ENCODE measurements around the gene TSFM.
"Not testable (repeated sequence)": the region's sequence is repeated elsewhere in the genome, so short reads cannot be mapped to it uniquely, and the experiment has no call there.

TSFM gene

DNA sequence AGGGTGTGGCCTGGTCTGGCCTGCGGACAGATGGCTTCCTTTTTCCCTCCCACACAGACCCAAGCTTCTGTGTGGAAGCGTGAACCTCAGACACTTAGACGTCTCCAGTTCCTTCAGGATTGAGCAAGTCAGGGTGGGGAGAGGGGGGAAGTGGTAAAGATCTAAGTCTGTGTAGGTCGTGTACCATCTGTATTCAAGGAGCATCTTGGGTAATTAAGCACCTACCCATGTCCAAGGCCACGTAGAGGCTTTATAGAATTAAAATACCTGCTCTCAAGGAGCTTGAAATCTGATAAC is 34.2 kb downstream of the TSFM start:
- peaks cover 8% of the 10 kb centered on the region for H3K36me3 ChIP-seq (ENCODE audit: insufficient read depth, low read length)
- H2AFZ ChIP-seq (ENCODE audit: low read depth, low read length), result no peak overlapping the region
- H3K4me3 ChIP-seq (ENCODE audit: low read depth in 1 of 2, low read length in 2 of 2), result no peak overlapping the region
- H3K4me1 ChIP-seq (ENCODE audit: insufficient read depth, low read length), result no peaks in the 10 kb centered on the region
- DNase-seq (no peak), ATAC-seq (ENCODE audit: insufficient read depth, low read depth) (no peak)
- no peak overlapping the region for H3K9ac ChIP-seq (ENCODE audit: low read depth, low read length)
- H3K27me3 ChIP-seq (ENCODE audit: insufficient read depth, low read length, poor library complexity), result no peaks in the 10 kb centered on the region
- H3K9me3 ChIP-seq (ENCODE audit: insufficient read depth, low read length, severe bottlenecking), result no peaks in the 10 kb centered on the region
- H4K20me1 ChIP-seq (ENCODE audit: insufficient read depth, low read length), result 0 out of 2 replicates have a peak, but pooled peaks cover 3% of the 10 kb centered on the region
- TF ChIP-seq, protein P1, sequence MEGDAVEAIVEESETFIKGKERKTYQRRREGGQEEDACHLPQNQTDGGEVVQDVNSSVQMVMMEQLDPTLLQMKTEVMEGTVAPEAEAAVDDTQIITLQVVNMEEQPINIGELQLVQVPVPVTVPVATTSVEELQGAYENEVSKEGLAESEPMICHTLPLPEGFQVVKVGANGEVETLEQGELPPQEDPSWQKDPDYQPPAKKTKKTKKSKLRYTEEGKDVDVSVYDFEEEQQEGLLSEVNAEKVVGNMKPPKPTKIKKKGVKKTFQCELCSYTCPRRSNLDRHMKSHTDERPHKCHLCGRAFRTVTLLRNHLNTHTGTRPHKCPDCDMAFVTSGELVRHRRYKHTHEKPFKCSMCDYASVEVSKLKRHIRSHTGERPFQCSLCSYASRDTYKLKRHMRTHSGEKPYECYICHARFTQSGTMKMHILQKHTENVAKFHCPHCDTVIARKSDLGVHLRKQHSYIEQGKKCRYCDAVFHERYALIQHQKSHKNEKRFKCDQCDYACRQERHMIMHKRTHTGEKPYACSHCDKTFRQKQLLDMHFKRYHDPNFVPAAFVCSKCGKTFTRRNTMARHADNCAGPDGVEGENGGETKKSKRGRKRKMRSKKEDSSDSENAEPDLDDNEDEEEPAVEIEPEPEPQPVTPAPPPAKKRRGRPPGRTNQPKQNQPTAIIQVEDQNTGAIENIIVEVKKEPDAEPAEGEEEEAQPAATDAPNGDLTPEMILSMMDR (IDR thresholded peaks at IDR 0.05; ENCODE audit: borderline replicate concordance, extremely low read depth, low read length, poor library complexity, severe bottlenecking), result no peak
- no peak for TF ChIP-seq EZH2 (IDR thresholded peaks at IDR 0.05; ENCODE audit: borderline replicate concordance, low read depth, low read length, severe bottlenecking)
- H3K79me2 ChIP-seq (ENCODE audit: insufficient read depth, low read length), result no peaks in the 10 kb centered on the region
- no peak overlapping the region for H3K27ac ChIP-seq (ENCODE audit: low read length)
- H3K4me2 ChIP-seq (ENCODE audit: insufficient read depth, low read length), result no peak overlapping the region

DNA sequence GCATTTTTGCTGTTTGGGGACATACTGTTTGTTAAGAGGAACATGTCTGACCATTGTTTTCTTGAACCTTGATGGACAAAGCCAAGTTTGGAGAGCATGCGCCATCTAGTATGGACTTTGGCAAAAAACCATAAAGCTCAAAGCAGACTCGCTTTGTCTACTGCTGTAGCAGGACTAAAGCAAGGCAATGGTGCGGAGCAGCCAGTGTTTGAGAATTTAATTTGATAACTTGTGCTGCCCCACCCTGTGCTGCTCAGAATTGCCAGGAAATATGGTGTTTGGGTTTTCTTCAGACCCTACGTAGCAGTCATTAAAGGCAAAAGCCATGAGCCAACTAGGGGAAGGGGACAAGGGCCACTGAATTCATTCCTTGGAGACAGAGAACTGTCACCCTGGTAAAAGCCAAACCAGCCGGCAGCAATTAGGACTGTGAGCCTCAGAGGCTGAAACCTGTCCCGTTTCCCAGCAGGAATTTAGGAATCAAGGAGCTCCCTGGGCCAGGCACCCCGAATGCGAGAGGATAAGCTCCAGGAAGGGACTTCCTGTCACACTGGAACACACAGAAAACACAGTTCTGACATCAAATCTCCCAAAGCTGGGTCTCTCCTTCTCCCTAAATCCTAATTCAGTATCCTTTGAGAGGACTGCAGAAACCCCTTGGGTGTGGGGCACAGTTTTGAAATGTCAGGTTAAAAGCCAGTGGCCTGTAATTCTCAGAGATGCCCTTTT is 34.8 kb downstream of the TSFM start:
- Histone ChIP-seq H3K79me2 (ENCODE audit: insufficient read depth, low read length) (no peaks in the 10 kb centered on the region), H3K9ac (ENCODE audit: low read depth, low read length) (no peak overlapping the region), H2AFZ (ENCODE audit: low read depth, low read length) (no peak overlapping the region), H3K4me2 (ENCODE audit: insufficient read depth, low read length) (no peak overlapping the region), H3K4me1 (ENCODE audit: insufficient read depth, low read length) (no peaks in the 10 kb centered on the region), H3K27me3 (ENCODE audit: insufficient read depth, low read length, poor library complexity) (no peaks in the 10 kb centered on the region), H3K9me3 (ENCODE audit: insufficient read depth, low read length, severe bottlenecking) (no peaks in the 10 kb centered on the region), H3K4me3 (ENCODE audit: low read depth in 1 of 2, low read length in 2 of 2) (no peak overlapping the region), H3K27ac (ENCODE audit: low read length) (no peak overlapping the region), H4K20me1 (ENCODE audit: insufficient read depth, low read length) (0 out of 2 replicates have a peak, but pooled peaks cover 3% of the 10 kb centered on the region), H3K36me3 (ENCODE audit: insufficient read depth, low read length) (peaks cover 15% of the 10 kb centered on the region)
- TF ChIP-seq EZH2 (IDR thresholded peaks at IDR 0.05; ENCODE audit: borderline replicate concordance, low read depth, low read length, severe bottlenecking), result no peak
- TF ChIP-seq, protein P1 (IDR thresholded peaks at IDR 0.05; ENCODE audit: borderline replicate concordance, extremely low read depth, low read length, poor library complexity, severe bottlenecking), result no peak
- DNase-seq, result no peak
- no peak for ATAC-seq (ENCODE audit: insufficient read depth, low read depth)

DNA sequence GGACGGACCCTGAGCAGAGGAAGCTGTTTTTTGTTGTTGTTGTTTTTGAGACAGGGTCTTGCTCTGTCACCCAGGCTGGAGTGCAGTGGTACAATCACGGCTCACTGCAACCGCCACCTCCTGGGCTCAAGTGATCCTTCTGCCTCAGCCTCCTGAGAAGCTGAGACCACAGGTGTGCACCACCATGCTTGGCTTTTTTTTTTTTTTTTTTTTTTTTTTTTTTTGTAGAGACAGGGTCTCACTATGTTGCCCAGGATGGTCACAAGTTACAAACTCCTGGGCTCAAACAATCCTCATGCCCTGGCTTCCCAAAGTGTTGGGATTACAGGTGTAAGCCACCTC is 35.4 kb downstream of the TSFM start:
- not testable (repeated sequence) for H3K27ac ChIP-seq (ENCODE audit: low read length); DNase-seq; H2AFZ ChIP-seq (ENCODE audit: low read depth, low read length); H3K27me3 ChIP-seq (ENCODE audit: insufficient read depth, low read length, poor library complexity); H3K9ac ChIP-seq (ENCODE audit: low read depth, low read length); H3K4me1 ChIP-seq (ENCODE audit: insufficient read depth, low read length); H3K4me3 ChIP-seq (ENCODE audit: low read depth in 1 of 2, low read length in 2 of 2); H3K9me3 ChIP-seq (ENCODE audit: insufficient read depth, low read length, severe bottlenecking); H3K79me2 ChIP-seq (ENCODE audit: insufficient read depth, low read length); H3K4me2 ChIP-seq (ENCODE audit: insufficient read depth, low read length); H4K20me1 ChIP-seq (ENCODE audit: insufficient read depth, low read length); ATAC-seq (ENCODE audit: insufficient read depth, low read depth)
- H3K36me3 ChIP-seq (ENCODE audit: insufficient read depth, low read length), result peaks cover 20% of the 10 kb centered on the region

DNA sequence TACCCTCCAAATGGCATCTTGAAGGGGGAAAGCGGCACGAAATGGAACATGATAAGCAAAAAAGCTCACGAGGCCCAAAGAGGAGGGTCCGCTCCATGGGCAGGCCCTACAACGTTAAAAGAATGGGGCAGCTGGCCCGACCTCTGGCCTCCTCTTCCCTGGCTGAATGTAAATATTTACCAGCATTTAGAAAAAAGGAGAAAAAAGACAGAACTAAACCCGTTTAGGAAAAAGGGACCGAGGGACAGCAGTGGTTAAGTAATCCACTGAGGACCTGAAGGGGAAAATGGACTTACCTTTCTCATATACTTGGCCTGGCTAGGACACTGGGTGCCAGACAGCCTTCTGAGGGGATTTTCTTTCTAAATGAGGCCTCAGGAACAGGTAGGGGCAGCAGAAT is 37.5 kb downstream of the TSFM start:
- H3K9ac ChIP-seq (ENCODE audit: low read depth, low read length); H4K20me1 ChIP-seq (ENCODE audit: insufficient read depth, low read length); DNase-seq; H2AFZ ChIP-seq (ENCODE audit: low read depth, low read length); H3K4me2 ChIP-seq (ENCODE audit: insufficient read depth, low read length); H3K27ac ChIP-seq (ENCODE audit: low read length); H3K4me1 ChIP-seq (ENCODE audit: insufficient read depth, low read length); ATAC-seq (ENCODE audit: insufficient read depth, low read depth); H3K4me3 ChIP-seq (ENCODE audit: low read depth in 1 of 2, low read length in 2 of 2); H3K9me3 ChIP-seq (ENCODE audit: insufficient read depth, low read length, severe bottlenecking); H3K79me2 ChIP-seq (ENCODE audit: insufficient read depth, low read length); H3K27me3 ChIP-seq (ENCODE audit: insufficient read depth, low read length, poor library complexity): not testable (repeated sequence)
- H3K36me3 ChIP-seq (ENCODE audit: insufficient read depth, low read length), result peaks cover 42% of the 10 kb centered on the region

DNA sequence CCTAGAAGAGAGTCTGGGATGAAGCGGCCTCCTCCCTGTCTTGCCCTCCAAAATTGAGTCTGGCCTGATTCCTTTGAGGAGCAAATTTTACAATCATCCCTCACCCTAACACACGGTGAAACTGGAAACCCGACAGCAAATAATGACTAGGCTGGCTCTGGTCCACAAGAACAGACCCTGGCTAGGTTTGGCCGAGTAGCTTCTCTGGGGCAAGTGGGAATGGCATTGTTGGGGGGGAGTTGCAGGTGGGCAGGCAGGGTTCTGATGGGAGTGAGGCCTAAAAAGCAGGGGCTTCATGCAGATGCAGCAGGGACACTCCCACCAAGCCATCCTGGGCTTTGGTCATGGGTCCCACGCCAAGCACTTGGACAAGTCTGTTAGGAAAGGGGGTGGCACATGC is 38.4 kb downstream of the TSFM start:
- ATAC-seq (ENCODE audit: insufficient read depth, low read depth); H3K9me3 ChIP-seq (ENCODE audit: insufficient read depth, low read length, severe bottlenecking); H2AFZ ChIP-seq (ENCODE audit: low read depth, low read length); H3K4me2 ChIP-seq (ENCODE audit: insufficient read depth, low read length); DNase-seq; H3K27ac ChIP-seq (ENCODE audit: low read length); H3K9ac ChIP-seq (ENCODE audit: low read depth, low read length); H3K27me3 ChIP-seq (ENCODE audit: insufficient read depth, low read length, poor library complexity); H3K4me1 ChIP-seq (ENCODE audit: insufficient read depth, low read length); H3K4me3 ChIP-seq (ENCODE audit: low read depth in 1 of 2, low read length in 2 of 2); H4K20me1 ChIP-seq (ENCODE audit: insufficient read depth, low read length); H3K79me2 ChIP-seq (ENCODE audit: insufficient read depth, low read length): not testable (repeated sequence)
- H3K36me3 ChIP-seq (ENCODE audit: insufficient read depth, low read length), result peaks cover 50% of the 10 kb centered on the region
